Lower lobe of right lung (tissue), 2 donors: Measurements from ENCODE around the gene PREP. TPM values are rescaled to one million over a fixed set of nuclear protein-coding genes. Genes with fewer than 3 reads are reported as not detected.

Source experiments
- ATAC-seq, 2 donors: fragments of 200-7000 bp; cut with Tn5 transposase; one replicate each; pipeline ENCODE4 v1.9.1; 2020 to 2022; ENCODE audit warnings: mild to moderate bottlenecking in 2 of 2, moderate library complexity in 2 of 2
- DNase-seq: peaks from one replicate; pipeline ENCODE4 v3.0.0-alpha.2; 2020
- H3K27ac ChIP-seq: fragments of 200-600 bp; one replicate; pipeline ENCODE4 v1.8.0; 2022
- H3K27me3 ChIP-seq: fragments of 200-600 bp; one replicate; pipeline ENCODE4 v1.8.0; 2022; ENCODE audit warnings: low read depth
- H3K36me3 ChIP-seq: fragments of 200-600 bp; one replicate; pipeline ENCODE4 v1.8.0; 2022; ENCODE audit warnings: mild to moderate bottlenecking
- H3K4me1 ChIP-seq: fragments of 200-600 bp; one replicate; pipeline ENCODE4 v1.8.0; 2022
- H3K4me3 ChIP-seq: fragments of 200-600 bp; one replicate; pipeline ENCODE4 v1.8.0; 2022; ENCODE audit warnings: mild to moderate bottlenecking
- H3K9me3 ChIP-seq: fragments of 200-600 bp; one replicate; pipeline ENCODE4 v1.8.0; 2022
- intact Hi-C: fragments of 100-400 bp; cut with DNase I; formaldehyde crosslinking; loops from one replicate; pipeline ENCODE4 v1.11.0; 2022
- total RNA-seq: library from RNA; stranded (reverse); fragmentation: NEBNext Ultra II Directional; extraction: Animal tissue kit (Norgen Biotek cat#: 25700); gene quantifications from one replicate; pipeline ENCODE4 v1.2.1, GENCODE V29; 2021
- TF ChIP-seq, protein P1 (sequence below): fragments of 200-600 bp; IDR thresholded peaks from one replicate; pipeline ENCODE4 v1.8.0; 2022; ENCODE audit warnings: antibody characterized with exemption, mild to moderate bottlenecking
- donor health status: DM: no; HTN: yes; CAD: no; lungs with severe emphysema.

Gene PREP
- total RNA-seq, 1 donor from 2014 or later, result 30.0 TPM

DNA sequence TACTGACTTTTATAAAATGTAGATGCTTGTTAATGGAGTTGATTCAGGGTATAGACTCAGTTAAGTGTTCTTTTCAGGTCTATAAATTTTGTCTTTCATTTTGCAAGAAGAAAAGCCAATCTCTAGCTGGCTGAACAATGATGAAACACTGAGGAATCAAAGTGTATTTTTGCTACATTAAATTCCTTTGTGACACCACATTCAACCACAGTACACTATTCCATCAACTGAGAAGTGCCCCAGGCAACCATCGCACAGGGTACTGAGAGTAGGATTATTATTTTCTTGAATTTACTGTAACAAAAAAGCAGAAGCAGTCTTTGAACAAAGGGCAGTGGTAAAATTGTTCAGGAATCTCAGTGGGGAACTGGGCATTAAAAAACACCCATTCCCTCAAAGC is 83.6 kb downstream of the PREP start:
- TF ChIP-seq, protein P1, sequence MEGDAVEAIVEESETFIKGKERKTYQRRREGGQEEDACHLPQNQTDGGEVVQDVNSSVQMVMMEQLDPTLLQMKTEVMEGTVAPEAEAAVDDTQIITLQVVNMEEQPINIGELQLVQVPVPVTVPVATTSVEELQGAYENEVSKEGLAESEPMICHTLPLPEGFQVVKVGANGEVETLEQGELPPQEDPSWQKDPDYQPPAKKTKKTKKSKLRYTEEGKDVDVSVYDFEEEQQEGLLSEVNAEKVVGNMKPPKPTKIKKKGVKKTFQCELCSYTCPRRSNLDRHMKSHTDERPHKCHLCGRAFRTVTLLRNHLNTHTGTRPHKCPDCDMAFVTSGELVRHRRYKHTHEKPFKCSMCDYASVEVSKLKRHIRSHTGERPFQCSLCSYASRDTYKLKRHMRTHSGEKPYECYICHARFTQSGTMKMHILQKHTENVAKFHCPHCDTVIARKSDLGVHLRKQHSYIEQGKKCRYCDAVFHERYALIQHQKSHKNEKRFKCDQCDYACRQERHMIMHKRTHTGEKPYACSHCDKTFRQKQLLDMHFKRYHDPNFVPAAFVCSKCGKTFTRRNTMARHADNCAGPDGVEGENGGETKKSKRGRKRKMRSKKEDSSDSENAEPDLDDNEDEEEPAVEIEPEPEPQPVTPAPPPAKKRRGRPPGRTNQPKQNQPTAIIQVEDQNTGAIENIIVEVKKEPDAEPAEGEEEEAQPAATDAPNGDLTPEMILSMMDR, result no peak
- no peak for DNase-seq
- H3K36me3 ChIP-seq, result peaks cover 26% of the 10 kb centered on the region
- no peaks in the 10 kb centered on the region for H3K9me3 ChIP-seq
- no peak overlapping the region for H3K4me3 ChIP-seq
- no peak overlapping the region for H3K27ac ChIP-seq
- H3K4me1 ChIP-seq, result no peaks in the 10 kb centered on the region
- H3K27me3 ChIP-seq, result no peaks in the 10 kb centered on the region
- intact Hi-C loops, result no loop called here
- ATAC-seq, result no peak

DNA sequence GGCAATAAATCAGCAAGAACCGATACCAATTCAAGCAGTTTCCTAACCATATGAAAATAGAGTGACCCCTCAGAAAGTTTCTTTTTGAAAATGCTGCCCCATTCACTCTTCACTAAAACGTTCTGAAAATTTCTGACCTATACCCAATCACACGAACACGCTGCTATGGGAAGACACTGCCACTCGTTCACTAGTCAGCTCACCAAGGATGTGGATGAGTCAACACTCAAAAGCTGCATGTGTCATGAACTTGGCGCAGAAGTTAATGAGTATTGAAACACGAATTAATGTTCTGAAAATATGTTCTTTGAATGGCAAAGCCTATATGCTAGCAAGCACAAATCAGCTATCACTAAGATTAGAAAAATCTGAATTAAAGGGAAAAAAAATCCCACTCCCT is 84.2 kb downstream of the PREP start:
- DNase-seq, result no peak
- no peak overlapping the region for H3K4me3 ChIP-seq
- H3K4me1 ChIP-seq, result no peaks in the 10 kb centered on the region
- TF ChIP-seq, protein P1, result no peak
- H3K9me3 ChIP-seq, result no peaks in the 10 kb centered on the region
- no peak for ATAC-seq
- no peaks in the 10 kb centered on the region for H3K27me3 ChIP-seq
- no peak overlapping the region for H3K27ac ChIP-seq
- H3K36me3 ChIP-seq, result peaks cover 25% of the 10 kb centered on the region
- intact Hi-C loops, result no loop called here

DNA sequence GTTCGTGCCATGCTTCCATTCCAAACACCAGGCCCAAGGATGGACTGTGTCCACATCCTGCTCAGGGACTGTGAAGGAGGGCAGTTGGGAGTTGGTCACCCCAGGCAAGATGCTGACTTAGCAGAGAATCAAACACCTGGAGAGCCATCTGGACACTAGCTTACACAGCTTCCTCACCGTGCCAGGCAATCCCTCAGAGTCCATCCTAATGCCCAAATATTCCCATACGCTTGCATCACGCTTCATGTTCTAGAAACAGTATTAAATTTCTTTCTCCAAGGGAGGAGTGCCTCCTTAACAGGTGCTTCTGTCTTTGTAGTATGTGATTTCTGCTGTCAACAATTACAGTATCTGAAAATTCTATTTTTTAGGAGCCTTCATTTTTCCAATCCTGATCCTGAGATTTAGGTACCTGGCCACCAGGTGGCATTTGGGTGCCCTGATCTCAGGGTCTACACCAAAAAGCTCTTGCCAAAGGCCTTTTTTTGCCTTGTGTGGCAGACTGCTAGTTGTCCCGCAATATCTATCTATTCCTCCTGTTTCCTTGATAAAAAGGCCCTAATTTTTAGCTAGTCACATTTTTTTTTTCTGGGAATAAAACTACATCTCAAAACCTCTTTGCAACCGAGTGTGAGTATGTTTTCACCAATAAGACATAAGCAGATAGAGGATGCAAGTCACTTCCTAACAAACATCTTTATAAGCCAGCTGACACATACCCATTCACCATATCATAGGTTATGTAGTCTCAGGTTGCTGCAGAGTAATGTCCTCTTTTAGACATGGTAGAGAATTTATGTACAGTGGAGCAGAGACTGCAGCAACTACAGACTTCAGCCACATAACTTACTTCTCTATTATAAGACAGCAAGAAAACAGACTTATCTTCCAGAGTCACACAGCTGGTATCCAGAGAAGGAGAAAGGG is 85.0 kb downstream of the PREP start:
- Histone ChIP-seq H3K36me3 (peaks cover 19% of the 10 kb centered on the region), H3K27ac (no peak overlapping the region), H3K9me3 (no peaks in the 10 kb centered on the region), H3K4me1 (no peaks in the 10 kb centered on the region), H3K4me3 (no peak overlapping the region), H3K27me3 (no peaks in the 10 kb centered on the region)
- ATAC-seq (peak in 1 of 2 donors; percentile 48), DNase-seq (no peak)
- intact Hi-C loops, result no loop called here
- TF ChIP-seq, protein P1, result peak; percentile 47

DNA sequence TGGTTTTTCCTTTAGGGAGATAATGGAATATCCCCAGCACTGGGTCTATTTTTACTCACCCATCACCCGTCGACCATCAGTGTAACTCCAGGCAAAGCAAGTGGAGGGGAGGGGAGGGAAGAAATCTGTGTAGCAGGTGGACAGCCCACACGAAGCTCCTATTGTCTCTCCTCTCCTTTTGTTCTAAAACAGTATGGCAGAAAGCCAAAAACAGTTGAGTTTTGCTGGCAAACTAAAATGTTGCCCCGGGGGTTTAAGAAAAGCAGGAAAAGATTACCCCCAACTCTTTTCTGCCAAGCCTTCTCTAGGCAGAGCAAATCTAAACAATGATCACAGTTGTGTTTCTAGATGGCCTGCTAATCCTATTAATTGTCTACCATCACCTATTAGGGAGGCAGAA is 89.7 kb downstream of the PREP start:
- TF ChIP-seq, protein P1, result no peak
- DNase-seq (no peak), ATAC-seq (no peak)
- H3K27me3 ChIP-seq, result no peaks in the 10 kb centered on the region
- intact Hi-C loops, result no loop called here
- H3K4me3 ChIP-seq, result no peak overlapping the region
- H3K4me1 ChIP-seq, result no peaks in the 10 kb centered on the region
- no peak overlapping the region for H3K27ac ChIP-seq
- H3K36me3 ChIP-seq, result peaks cover 27% of the 10 kb centered on the region
- no peaks in the 10 kb centered on the region for H3K9me3 ChIP-seq

DNA sequence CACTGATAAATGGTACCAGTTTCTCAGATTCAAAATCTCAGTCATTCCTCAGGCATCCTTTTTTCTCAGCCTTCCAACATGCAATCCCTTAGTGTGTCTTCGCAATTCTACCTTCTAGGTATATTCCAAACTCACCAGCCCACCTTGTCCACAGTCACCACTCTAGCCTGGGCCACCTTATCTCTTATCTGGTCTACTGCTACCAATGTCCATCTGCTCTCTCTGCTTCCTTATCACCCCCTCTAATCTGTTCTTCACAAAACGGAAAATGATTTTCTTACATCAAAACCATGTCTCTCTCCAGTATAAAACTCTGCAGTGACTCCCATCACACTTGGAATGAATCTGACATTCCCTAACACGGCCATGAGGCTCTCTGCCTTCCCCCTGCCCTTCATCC is 91.9 kb downstream of the PREP start:
- peaks cover 21% of the 10 kb centered on the region for H3K36me3 ChIP-seq
- no peaks in the 10 kb centered on the region for H3K4me1 ChIP-seq
- H3K27me3 ChIP-seq, result no peaks in the 10 kb centered on the region
- no peak overlapping the region for H3K4me3 ChIP-seq
- DNase-seq (no peak), ATAC-seq (no peak)
- H3K27ac ChIP-seq, result no peak overlapping the region
- intact Hi-C loops, result no loop called here
- TF ChIP-seq, protein P1, result no peak
- H3K9me3 ChIP-seq, result no peaks in the 10 kb centered on the region
